HG02610 (cell line): Measurements from ENCODE around the gene MINDY1.

Experiments used
- ATAC-seq: cut with Tn5 transposase; IDR thresholded peaks from one replicate; pipeline ENCODE4 v1.9.1; 2021; ENCODE audit warnings: mild to moderate bottlenecking, moderate library complexity; ENCODE audit not compliant: unreplicated experiment

The MINDY1 gene

GRCh38 chr1:150967936-150968335 is 38.8 kb downstream of the MINDY1 start:
- ATAC-seq = no peak

GRCh38 chr1:150966011-150966410 is 40.7 kb downstream of the MINDY1 start:
- no peak for ATAC-seq

GRCh38 chr1:150965605-150966004 is 41.1 kb downstream of the MINDY1 start:
- no peak for ATAC-seq

GRCh38 chr1:150964164-150964489 is 42.6 kb downstream of the MINDY1 start:
- ATAC-seq = no peak

- ATAC-seq = no peak
Observed at GRCh38 chr1:150963321-150964163, 43.2 kb downstream of the MINDY1 start.

GRCh38 chr1:150961756-150962155 is 44.9 kb downstream of the MINDY1 start:
- no peak for ATAC-seq

- no peak for ATAC-seq
Observed at GRCh38 chr1:150960646-150961045, 46.1 kb downstream of the MINDY1 start.

- ATAC-seq = no peak
Observed at GRCh38 chr1:150957666-150958065, 49.0 kb downstream of the MINDY1 start.

GRCh38 chr1:150955280-150955679 is 51.4 kb downstream of the MINDY1 start:
- ATAC-seq = no peak

- ATAC-seq = no peak
Observed at GRCh38 chr1:150954708-150955107, 52.0 kb downstream of the MINDY1 start.
